Right lung (tissue), 5 donors: ENCODE data around the gene SCUBE1. TPM values are rescaled to one million over a fixed set of nuclear protein-coding genes. Genes with fewer than 3 reads are reported as not detected.

Experiments
- DNase-seq, 2 donors: peaks; one replicate each; pipeline ENCODE4 v3.0.0-alpha.2; 2013
- polyA plus RNA-seq, 5 donors: library from polyadenylated mRNA; unstranded; fragments of 120-200 nt; gene quantifications; one replicate each; pipeline versions ENCODE4 v1.2.1 to v1.2.3, GENCODE V29; 2013; ENCODE audit warnings: inconsistent platforms in 1 of 5, low replicate concordance in 1 of 5; ENCODE audit not compliant: insufficient read length in 5 of 5, insufficient read depth in 1 of 5

SCUBE1 gene
- polyA plus RNA-seq, 5 donors, result 0.69 to 3.1 (median 1.1) TPM

GRCh38 chr22:43260331-43261231, 82.6 kb downstream of the SCUBE1 start:
- DNase-seq, result no peak

GRCh38 chr22:43257961-43258360, 85.2 kb downstream of the SCUBE1 start:
- DNase-seq, result no peak

- no peak for DNase-seq
Measured at GRCh38 chr22:43257549-43257948, 85.6 kb downstream of the SCUBE1 start.

- no peak for DNase-seq
Measured at GRCh38 chr22:43256976-43257545, 86.1 kb downstream of the SCUBE1 start.

- no peak for DNase-seq
Measured at GRCh38 chr22:43256569-43256968, 86.6 kb downstream of the SCUBE1 start.

GRCh38 chr22:43255299-43255698, 87.9 kb downstream of the SCUBE1 start:
- no peak for DNase-seq

GRCh38 chr22:43253839-43254238, 89.3 kb downstream of the SCUBE1 start:
- DNase-seq, result no peak

GRCh38 chr22:43252319-43252718, 90.9 kb downstream of the SCUBE1 start:
- no peak for DNase-seq

- no peak for DNase-seq
Measured at GRCh38 chr22:43249789-43250471, 93.2 kb downstream of the SCUBE1 start.

- DNase-seq, result no peak
Measured at GRCh38 chr22:43247546-43248260, 95.5 kb downstream of the SCUBE1 start.

GRCh38 chr22:43246188-43246587, 97.0 kb downstream of the SCUBE1 start:
- DNase-seq, result no peak

- no peak for DNase-seq
Measured at GRCh38 chr22:43245717-43246116, 97.5 kb downstream of the SCUBE1 start.

GRCh38 chr22:43244803-43245527, 98.2 kb downstream of the SCUBE1 start:
- DNase-seq, result no peak

- DNase-seq, result no peak
Measured at GRCh38 chr22:43244402-43244801, 98.8 kb downstream of the SCUBE1 start.

GRCh38 chr22:43243324-43243723, 99.8 kb downstream of the SCUBE1 start:
- DNase-seq, result no peak

- DNase-seq, result no peak
Measured at GRCh38 chr22:43242627-43243026, 100.5 kb downstream of the SCUBE1 start.

- no peak for DNase-seq
Measured at GRCh38 chr22:43241699-43242386, 101.3 kb downstream of the SCUBE1 start.

GRCh38 chr22:43241138-43241597, 102.0 kb downstream of the SCUBE1 start:
- DNase-seq, result no peak

- no peak for DNase-seq
Measured at GRCh38 chr22:43240614-43241013, 102.6 kb downstream of the SCUBE1 start.

- DNase-seq, result no peak
Measured at GRCh38 chr22:43239956-43240355, 103.2 kb downstream of the SCUBE1 start.
